Esophagus (tissue), 2 donors: ENCODE data around the gene GABRG3. TPM values are rescaled to one million over a fixed set of nuclear protein-coding genes. Genes with fewer than 3 reads are reported as not detected.

ENCODE experiments used
- H3K27ac ChIP-seq, 2 donors: one replicate each; pipeline ENCODE4 v1.5.1; 2013; ENCODE audit warnings: low read depth in 2 of 2, mild to moderate bottlenecking in 2 of 2, inconsistent platforms in 1 of 2, low read length in 1 of 2, moderate library complexity in 1 of 2
- H3K27me3 ChIP-seq, 2 donors: one replicate each; pipeline ENCODE4 v1.6.1; 2013; ENCODE audit warnings: low read length in 2 of 2, control low read depth in 1 of 2, mild to moderate bottlenecking in 1 of 2; ENCODE audit not compliant: insufficient read depth in 2 of 2, control insufficient read depth in 1 of 2
- H3K36me3 ChIP-seq, 2 donors: one replicate each; pipeline ENCODE4 v1.6.1; 2013; ENCODE audit warnings: low read length in 1 of 2; ENCODE audit not compliant: control insufficient read depth in 2 of 2, insufficient read depth in 2 of 2
- H3K4me1 ChIP-seq, 2 donors: one replicate each; pipeline ENCODE4 v1.6.1; 2013; ENCODE audit warnings: low read length in 1 of 2; ENCODE audit not compliant: control insufficient read depth in 2 of 2, insufficient read depth in 2 of 2
- H3K4me3 ChIP-seq, 2 donors: one replicate each; pipeline ENCODE4 v1.5.1; 2013; ENCODE audit warnings: low read length in 2 of 2, mild to moderate bottlenecking in 2 of 2, low read depth in 1 of 2, moderate library complexity in 1 of 2
- H3K9me3 ChIP-seq, 2 donors: one replicate each; pipeline ENCODE4 v1.6.1; 2013; ENCODE audit warnings: mild to moderate bottlenecking in 2 of 2, low read depth in 1 of 2, low read length in 1 of 2, moderate library complexity in 1 of 2; ENCODE audit not compliant: control insufficient read depth in 2 of 2, insufficient read depth in 1 of 2
- WGBS, 2 donors: extraction: QIAGEN DNeasy Blood & Tissue Kit; methylation state at CpG; one replicate each; pipeline ENCODE4 v1.1.7; 2013; 5-methylcytosine and 5-hydroxymethylcytosine counted together
- polyA plus RNA-seq, 2 donors: library from polyadenylated mRNA; stranded (reverse); fragments of 200-250 nt; gene quantifications; one replicate each; pipeline ENCODE4 v1.2.3, GENCODE V29; 2013
- donor health status: healthy with polysubstance abuse.
- donor health status: Bipolar disorder and iron deficiency.

Gene GABRG3
- polyA plus RNA-seq, 2 donors = not detected

DNA sequence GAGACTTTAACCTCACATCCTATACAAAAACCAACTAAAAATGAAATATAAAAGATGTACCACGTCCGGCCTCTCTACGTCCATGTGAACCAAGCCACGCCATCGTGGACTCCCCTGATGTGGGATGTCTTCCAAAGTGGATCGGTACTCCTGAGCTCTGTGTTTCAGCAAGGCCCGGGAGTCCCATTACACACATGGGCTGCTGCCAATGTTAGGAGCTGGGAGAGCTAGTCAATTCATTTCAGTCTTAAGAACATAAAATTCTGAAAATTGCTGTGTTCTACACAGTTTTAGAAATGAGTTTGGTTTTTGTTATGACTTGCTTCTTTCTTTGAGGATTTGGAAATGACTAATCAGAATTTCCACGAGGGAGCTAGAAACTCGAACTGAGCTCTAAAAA is 131.0 kb downstream of the GABRG3 start:
- H3K4me3 ChIP-seq = no peak overlapping the region
- H3K27ac ChIP-seq = no peak overlapping the region
- H3K27me3 ChIP-seq = no peaks in the 10 kb centered on the region
- no peaks in the 10 kb centered on the region for H3K36me3 ChIP-seq
- peaks cover 0 to 2% of the 10 kb centered on the region in 2 donors for H3K9me3 ChIP-seq
- H3K4me1 ChIP-seq = no peaks in the 10 kb centered on the region
- WGBS, 2 donors = 79 to 82% methylated on average over 9 of the region's 9 CpGs

DNA sequence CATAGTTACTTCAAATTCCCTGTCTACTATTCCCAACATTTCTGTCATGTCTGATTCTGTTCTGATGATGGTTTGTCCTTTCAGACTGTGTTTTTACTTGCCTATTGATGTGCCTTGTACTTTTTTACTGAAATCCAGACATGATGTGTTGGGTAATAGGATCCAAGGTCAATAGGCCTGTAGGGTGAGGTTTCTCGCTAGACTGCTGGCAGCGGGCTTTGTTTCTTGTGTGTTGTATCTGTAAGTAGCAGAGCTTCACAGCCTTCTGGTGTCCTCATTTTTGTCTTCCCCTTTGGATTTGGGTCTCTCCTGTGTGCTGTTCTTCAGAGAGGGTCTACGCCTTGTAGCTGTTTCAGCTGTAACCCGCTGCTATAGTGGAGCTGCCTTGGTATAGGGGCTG is 140.3 kb downstream of the GABRG3 start:
- no peaks in the 10 kb centered on the region for H3K36me3 ChIP-seq
- no peak overlapping the region for H3K27ac ChIP-seq
- H3K27me3 ChIP-seq = no peaks in the 10 kb centered on the region
- H3K4me1 ChIP-seq = peaks cover 0 to 2% of the 10 kb centered on the region in 2 donors
- H3K4me3 ChIP-seq = no peak overlapping the region
- WGBS, 2 donors = 94 to 97% methylated on average over 4 of the region's 4 CpGs
- no peaks in the 10 kb centered on the region for H3K9me3 ChIP-seq

DNA sequence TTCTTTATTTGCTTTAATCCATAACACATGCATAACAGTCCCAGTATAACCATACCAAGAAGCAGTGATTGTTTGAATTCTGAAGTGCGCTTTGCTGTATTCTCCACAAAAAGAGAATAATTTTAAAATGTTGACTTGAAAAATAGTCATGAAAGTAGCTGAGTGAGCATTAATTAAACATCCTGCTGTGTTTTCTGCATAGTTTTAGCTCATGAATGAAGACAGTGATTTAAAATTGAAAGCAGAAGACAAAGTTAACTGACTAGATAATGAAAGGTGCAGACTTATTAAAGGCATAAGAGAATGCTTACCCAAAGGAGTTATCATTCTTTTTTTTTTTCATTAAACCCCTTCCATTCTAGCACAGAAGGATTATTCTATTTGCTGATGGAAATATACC is 143.5 kb downstream of the GABRG3 start:
- 90 to 94% methylated on average over 1 of the region's 1 CpG for WGBS, 2 donors

DNA sequence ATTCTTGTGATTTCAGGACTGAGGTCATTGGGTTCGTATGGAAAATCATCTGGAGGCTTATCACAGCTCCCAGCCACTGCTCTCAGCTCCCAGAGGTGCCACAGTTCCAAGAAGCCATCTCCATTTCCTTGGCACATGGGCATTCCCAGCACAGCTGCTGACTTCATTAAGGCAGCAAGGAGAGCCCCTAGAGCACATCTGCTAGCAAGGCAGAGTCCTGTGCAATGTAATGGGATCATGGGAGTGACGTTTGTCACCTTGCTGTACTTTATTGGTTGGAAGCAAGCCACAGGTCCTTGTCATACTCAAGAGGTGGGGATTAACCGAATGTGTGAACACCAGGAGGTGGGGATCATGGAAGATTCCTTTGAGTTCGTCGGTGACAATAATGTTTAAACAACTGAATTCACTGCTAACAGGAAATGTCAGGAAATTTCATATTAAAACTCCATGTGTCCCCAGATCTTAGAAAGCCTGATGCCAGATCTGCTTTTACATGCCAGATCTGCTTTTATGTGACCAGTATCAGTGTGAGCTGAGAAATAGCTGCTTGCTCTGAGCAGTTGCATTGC is 148.8 kb downstream of the GABRG3 start:
- Histone ChIP-seq H3K9me3 (no peaks in the 10 kb centered on the region), H3K27me3 (no peaks in the 10 kb centered on the region), H3K36me3 (no peaks in the 10 kb centered on the region), H3K4me1 (no peaks in the 10 kb centered on the region), H3K4me3 (no peak overlapping the region), H3K27ac (no peak overlapping the region)
- WGBS, 2 donors = 61 to 62% methylated on average over 5 of the region's 5 CpGs

More for the DNA sequence above, 143.5 kb downstream of the GABRG3 start:
- Histone ChIP-seq H3K9me3 (no peaks in the 10 kb centered on the region), H3K27me3 (no peaks in the 10 kb centered on the region), H3K4me3 (no peak overlapping the region), H3K27ac (no peak overlapping the region), H3K4me1 (peaks cover 0 to 2% of the 10 kb centered on the region in 2 donors), H3K36me3 (no peaks in the 10 kb centered on the region)

DNA sequence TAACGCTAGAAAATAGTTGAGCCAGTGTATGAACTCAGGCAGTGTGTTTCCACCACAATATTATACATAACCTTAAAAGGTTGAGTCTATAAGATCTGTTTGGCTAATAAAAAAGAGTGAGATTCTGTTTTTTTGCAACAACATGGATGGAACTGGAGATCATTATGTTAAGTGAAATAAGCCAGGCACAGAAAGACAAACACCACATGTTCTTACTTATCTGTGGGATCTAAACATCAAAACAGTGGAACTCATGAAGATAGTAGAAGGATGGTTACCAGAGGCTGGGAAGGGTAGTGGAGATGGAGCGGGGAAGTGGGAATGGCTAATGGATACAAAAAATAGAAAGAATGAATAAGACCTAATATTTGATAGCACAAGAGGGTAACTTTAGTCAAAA is 150.7 kb downstream of the GABRG3 start:
- H3K9me3 ChIP-seq = peaks cover 3 to 4% of the 10 kb centered on the region in 2 donors

DNA sequence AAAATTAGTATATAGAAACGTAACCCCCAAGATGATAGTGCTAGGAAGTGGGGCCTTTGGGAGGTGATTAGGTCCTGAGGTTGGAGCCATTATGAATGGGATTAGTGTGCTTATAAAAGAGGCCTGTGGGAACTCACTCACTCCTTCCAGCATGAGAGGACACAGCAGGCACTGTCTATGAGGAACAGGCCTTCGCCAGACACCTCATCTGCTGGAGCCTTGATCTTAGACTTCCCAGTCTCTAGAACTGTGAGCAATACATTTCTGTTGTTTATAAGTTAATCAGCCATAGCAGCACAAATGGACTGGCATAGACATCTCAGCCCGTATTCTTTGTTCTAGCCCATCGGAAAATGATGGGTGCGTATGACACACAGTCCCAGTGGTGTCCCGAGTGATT is 152.3 kb downstream of the GABRG3 start:
- Histone ChIP-seq H3K4me3 (no peak overlapping the region), H3K27ac (no peak overlapping the region), H3K36me3 (no peaks in the 10 kb centered on the region), H3K9me3 (peaks cover 3 to 5% of the 10 kb centered on the region in 2 donors), H3K27me3 (no peaks in the 10 kb centered on the region), H3K4me1 (no peaks in the 10 kb centered on the region)
- 92 to 93% methylated on average over 6 of the region's 6 CpGs for WGBS, 2 donors

More for the DNA sequence above, 150.7 kb downstream of the GABRG3 start:
- Histone ChIP-seq H3K27ac (no peak overlapping the region), H3K4me3 (no peak overlapping the region), H3K27me3 (no peaks in the 10 kb centered on the region), H3K4me1 (no peaks in the 10 kb centered on the region), H3K36me3 (no peaks in the 10 kb centered on the region)
- 82 to 94% methylated on average over 2 of the region's 2 CpGs for WGBS, 2 donors

DNA sequence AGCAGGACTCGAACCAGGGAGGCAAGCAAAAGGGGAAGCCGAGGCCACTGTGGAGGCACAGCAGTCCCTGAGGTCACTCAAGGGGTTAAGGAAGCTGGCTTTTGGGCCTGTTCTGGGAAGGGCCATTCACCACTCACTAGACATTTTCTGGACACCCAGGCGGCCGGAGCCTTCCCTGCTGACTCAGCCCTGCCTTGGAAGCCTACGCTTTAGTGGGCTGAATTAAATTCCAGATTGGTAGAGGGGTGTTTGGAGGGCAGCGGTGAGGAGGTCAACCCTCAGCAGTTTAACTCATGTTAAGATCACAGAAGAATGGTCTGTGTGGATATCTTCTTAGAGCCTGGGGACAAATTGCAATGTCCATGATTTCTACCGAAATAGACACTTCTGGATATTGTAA is 152.8 kb downstream of the GABRG3 start:
- H3K4me3 ChIP-seq = no peak overlapping the region
- H3K9me3 ChIP-seq = peaks cover 3 to 5% of the 10 kb centered on the region in 2 donors
- no peak overlapping the region for H3K27ac ChIP-seq
- 84 to 86% methylated on average over 7 of the region's 7 CpGs for WGBS, 2 donors
- H3K4me1 ChIP-seq = no peaks in the 10 kb centered on the region
- H3K27me3 ChIP-seq = no peaks in the 10 kb centered on the region
- no peaks in the 10 kb centered on the region for H3K36me3 ChIP-seq

DNA sequence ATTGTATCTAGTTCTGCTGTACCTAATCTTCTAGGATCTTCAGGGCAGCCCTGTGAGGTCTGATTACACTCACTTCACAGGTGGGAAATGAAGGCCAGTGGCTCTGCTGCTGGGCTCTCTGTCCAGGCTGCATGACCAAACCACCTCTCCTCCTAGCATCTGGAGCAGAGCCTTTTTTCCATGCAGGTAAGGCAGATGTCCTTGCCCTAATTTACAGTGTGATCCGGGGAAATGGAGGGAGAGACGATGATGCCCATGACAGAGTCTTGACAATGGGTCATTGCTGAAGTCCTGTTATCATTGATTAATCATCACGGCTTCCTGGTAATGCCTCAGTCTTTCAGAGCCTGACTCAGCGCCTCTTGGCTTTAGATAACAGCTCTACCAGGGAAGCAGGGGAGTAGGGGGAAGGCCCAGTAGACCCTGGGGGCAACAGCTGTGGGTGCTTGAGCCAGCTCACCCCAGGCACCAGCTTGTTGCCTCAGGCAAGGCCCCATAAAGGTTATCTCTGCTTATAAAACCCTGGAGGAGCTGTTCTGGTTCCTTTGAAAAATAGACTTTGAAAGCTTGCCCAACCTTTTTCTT is 153.4 kb downstream of the GABRG3 start:
- 49 to 52% methylated on average over 4 of the region's 4 CpGs for WGBS, 2 donors
- H3K4me3 ChIP-seq = no peak overlapping the region
- H3K36me3 ChIP-seq = no peaks in the 10 kb centered on the region
- no peaks in the 10 kb centered on the region for H3K27me3 ChIP-seq
- H3K27ac ChIP-seq = no peak overlapping the region
- no peaks in the 10 kb centered on the region for H3K4me1 ChIP-seq
- H3K9me3 ChIP-seq = peaks cover 3 to 5% of the 10 kb centered on the region in 2 donors

DNA sequence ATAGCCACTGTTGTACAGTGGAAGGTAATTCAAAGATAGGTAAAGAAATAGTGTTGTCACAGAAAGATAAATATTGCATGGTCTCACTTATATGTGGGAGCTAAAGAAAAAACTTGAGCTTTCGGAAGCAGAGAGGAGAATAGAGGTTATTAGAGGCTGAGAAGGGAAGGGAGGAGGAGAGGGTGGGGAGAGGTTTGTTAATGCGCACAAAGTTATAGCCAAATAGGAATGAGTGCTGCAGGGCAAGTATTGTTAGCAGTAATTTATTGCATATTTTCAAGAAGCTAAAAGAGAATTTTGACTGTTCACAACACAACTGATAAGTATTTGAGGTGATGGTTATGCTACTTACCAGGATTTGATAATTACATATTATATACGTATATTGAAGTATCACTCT is 154.2 kb downstream of the GABRG3 start:
- Histone ChIP-seq H3K4me3 (no peak overlapping the region), H3K9me3 (peaks cover 3 to 5% of the 10 kb centered on the region in 2 donors), H3K27me3 (no peaks in the 10 kb centered on the region), H3K4me1 (no peaks in the 10 kb centered on the region), H3K27ac (no peak overlapping the region), H3K36me3 (no peaks in the 10 kb centered on the region)
- WGBS, 2 donors = 89 to 93% methylated on average over 3 of the region's 3 CpGs

DNA sequence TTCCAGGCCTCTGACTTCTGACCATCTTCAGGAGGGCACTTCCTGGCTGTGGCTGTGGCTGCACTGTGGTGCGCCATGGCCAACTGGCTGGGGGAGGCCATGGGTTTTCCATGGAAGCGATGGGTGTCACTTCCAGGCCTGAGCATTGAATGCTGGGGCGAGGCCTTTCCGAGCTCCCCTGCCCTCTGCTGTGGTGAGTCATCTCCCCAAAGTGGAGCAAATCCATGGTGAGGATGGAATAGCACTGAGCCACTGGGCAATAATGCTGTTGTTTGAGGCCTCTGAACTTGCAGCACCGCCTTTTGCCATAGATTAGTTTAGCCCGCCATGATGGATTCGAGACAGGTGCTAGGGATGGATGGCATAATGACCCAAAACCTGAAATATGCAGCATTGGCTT is 155.5 kb downstream of the GABRG3 start:
- WGBS, 2 donors = 90 to 93% methylated on average over 7 of the region's 7 CpGs
- H3K9me3 ChIP-seq = peaks cover 3 to 5% of the 10 kb centered on the region in 2 donors

More for the DNA sequence above, 155.5 kb downstream of the GABRG3 start:
- no peaks in the 10 kb centered on the region for H3K36me3 ChIP-seq
- H3K27me3 ChIP-seq = no peaks in the 10 kb centered on the region
- no peak overlapping the region for H3K27ac ChIP-seq
- H3K4me3 ChIP-seq = no peak overlapping the region
- H3K4me1 ChIP-seq = no peaks in the 10 kb centered on the region
